Chondrocyte (in vitro differentiated cells): ENCODE measurements around the gene ABCG5. TPM values are rescaled to one million over a fixed set of nuclear protein-coding genes. Genes with fewer than 3 reads are reported as not detected.

ENCODE experiments used
- DNase-seq: peaks from one replicate; pipeline ENCODE4 v3.0.0; 2021; ENCODE audit warnings: mixed read lengths, low spot score
- H3K27ac Mint-ChIP-seq: one replicate; pipeline ENCODE4 v1.8.0; 2021; ENCODE audit warnings: mild to moderate bottlenecking, moderate library complexity, mixed read lengths; ENCODE audit not compliant: unreplicated experiment
- H3K27me3 Mint-ChIP-seq: 2 replicates; pipeline ENCODE4 v1.8.0; 2021; ENCODE audit warnings: low read depth, mixed read lengths
- H3K36me3 Mint-ChIP-seq: 2 replicates; pipeline ENCODE4 v1.8.0; 2021; ENCODE audit warnings: low read depth, mixed read lengths
- H3K4me1 Mint-ChIP-seq: 2 replicates; pipeline ENCODE4 v1.8.0; 2021; ENCODE audit warnings: low read depth, mild to moderate bottlenecking, mixed read lengths
- H3K4me3 Mint-ChIP-seq: one replicate; pipeline ENCODE4 v1.8.0; 2021; ENCODE audit warnings: mild to moderate bottlenecking, moderate library complexity, mixed read lengths; ENCODE audit not compliant: unreplicated experiment
- H3K9me3 Mint-ChIP-seq: 2 replicates; pipeline ENCODE4 v1.8.0; 2021; ENCODE audit warnings: low read depth, mixed read lengths
- total RNA-seq: library from RNA; stranded (reverse); gene quantifications from 3 replicates; pipeline ENCODE4 v1.2.1, GENCODE V29; 2021
- TF ChIP-seq, protein P1 (sequence below): fragments of 200-600 bp; sonication (generic); IDR thresholded peaks from 2 replicates; pipeline ENCODE4 v1.5.0; 2021; ENCODE audit warnings: antibody characterized with exemption, mild to moderate bottlenecking, moderate library complexity

ABCG5 gene
- total RNA-seq, 1 donor from 2014 or later: not detected

DNA sequence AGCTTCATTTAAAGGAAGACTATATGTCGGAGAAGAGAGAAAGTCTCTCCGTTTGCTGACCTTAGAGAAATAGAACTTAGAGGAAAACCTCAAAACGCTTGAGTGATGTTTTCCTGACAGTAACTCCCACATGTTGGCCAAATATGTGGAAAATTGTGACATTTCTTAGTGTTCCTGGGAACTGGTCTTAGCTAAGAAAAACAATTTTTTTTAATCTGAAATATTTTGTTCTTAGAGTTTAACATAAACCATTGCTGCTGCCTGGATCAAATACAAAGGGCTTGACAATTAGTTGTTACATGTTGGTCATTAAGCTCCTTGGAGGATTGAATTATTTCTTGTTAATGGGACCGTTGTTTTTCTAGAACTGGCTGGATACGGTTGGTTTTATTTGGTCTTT, 48.5 kb downstream of the ABCG5 start:
- H3K4me3 Mint-ChIP-seq: no peak overlapping the region
- peak overlapping the region; percentile 70 for H3K27ac Mint-ChIP-seq
- H3K27me3 Mint-ChIP-seq: no peaks in the 10 kb centered on the region
- TF ChIP-seq, protein P1, sequence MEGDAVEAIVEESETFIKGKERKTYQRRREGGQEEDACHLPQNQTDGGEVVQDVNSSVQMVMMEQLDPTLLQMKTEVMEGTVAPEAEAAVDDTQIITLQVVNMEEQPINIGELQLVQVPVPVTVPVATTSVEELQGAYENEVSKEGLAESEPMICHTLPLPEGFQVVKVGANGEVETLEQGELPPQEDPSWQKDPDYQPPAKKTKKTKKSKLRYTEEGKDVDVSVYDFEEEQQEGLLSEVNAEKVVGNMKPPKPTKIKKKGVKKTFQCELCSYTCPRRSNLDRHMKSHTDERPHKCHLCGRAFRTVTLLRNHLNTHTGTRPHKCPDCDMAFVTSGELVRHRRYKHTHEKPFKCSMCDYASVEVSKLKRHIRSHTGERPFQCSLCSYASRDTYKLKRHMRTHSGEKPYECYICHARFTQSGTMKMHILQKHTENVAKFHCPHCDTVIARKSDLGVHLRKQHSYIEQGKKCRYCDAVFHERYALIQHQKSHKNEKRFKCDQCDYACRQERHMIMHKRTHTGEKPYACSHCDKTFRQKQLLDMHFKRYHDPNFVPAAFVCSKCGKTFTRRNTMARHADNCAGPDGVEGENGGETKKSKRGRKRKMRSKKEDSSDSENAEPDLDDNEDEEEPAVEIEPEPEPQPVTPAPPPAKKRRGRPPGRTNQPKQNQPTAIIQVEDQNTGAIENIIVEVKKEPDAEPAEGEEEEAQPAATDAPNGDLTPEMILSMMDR: no peak
- peaks cover 37% of the 10 kb centered on the region for H3K4me1 Mint-ChIP-seq
- no peaks in the 10 kb centered on the region for H3K9me3 Mint-ChIP-seq
- H3K36me3 Mint-ChIP-seq: peaks cover 8% of the 10 kb centered on the region
- DNase-seq: no peak

DNA sequence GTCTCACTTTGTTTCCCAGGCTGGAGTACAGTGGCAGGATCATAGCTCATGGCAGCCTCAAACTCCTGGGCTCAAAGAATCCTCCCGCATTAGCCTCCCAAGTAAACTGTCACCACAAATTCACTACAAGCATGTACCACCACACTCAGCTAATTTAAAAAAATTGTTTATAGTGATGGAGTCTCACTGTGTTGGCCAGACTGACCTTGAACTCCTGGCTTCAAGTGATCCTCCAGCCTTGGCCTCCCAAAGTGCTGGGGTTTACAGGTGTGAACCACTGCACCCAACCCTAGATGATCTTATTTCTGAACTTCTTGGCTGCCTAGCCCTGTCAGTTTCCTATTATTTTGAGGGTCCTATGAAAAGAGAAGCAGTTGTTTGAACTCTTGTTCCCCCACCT, 50.0 kb downstream of the ABCG5 start:
- DNase-seq: no peak
- no peak overlapping the region for H3K4me3 Mint-ChIP-seq
- H3K36me3 Mint-ChIP-seq: peaks cover 5% of the 10 kb centered on the region
- H3K27ac Mint-ChIP-seq: no peak overlapping the region
- TF ChIP-seq, protein P1: no peak
- H3K9me3 Mint-ChIP-seq: no peaks in the 10 kb centered on the region
- peaks cover 37% of the 10 kb centered on the region for H3K4me1 Mint-ChIP-seq
- H3K27me3 Mint-ChIP-seq: no peaks in the 10 kb centered on the region

DNA sequence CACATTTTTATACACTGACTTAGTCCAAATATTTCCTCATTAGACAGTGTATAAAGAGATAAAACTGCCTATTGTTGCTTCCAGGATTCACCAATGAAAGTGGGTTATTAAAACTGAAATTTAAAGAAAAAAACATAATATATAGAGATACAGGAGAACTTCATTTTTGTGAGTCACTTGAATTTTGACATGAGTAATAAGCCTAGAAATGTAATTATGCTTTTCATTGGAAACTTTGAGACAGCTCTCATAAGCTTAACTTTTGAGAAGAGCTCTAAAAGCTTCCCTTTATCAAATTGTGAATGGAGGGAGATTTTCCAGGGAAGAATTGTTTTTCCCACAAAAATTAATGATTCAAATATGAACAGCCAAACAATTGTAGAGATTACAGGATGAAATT, 50.7 kb downstream of the ABCG5 start:
- Mint-ChIP-seq H3K9me3 (no peaks in the 10 kb centered on the region), H3K36me3 (peaks cover 3% of the 10 kb centered on the region), H3K27me3 (no peaks in the 10 kb centered on the region)

DNA sequence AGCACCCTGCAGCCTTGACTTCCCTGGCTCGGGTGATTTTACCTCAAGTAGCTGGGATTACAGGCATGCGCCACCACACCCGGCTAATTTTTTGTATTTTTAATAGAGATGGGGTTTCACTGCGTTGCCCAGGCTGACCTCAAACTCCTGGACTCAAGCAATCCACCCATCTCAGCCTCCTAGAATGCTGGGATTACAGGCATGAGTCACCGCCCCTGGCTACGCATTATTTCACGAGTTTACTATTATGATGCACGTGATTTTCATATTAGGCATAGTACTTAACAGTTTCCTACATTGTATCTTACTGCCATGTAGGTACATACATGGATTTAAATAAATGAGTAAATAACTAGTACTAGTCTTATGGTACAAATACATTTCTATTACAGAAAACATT, 60.4 kb downstream of the ABCG5 start:
- no peak for DNase-seq
- TF ChIP-seq, protein P1: no peak

More for the DNA sequence above, 50.7 kb downstream of the ABCG5 start:
- no peak overlapping the region for H3K27ac Mint-ChIP-seq
- H3K4me3 Mint-ChIP-seq: no peak overlapping the region
- H3K4me1 Mint-ChIP-seq: peaks cover 37% of the 10 kb centered on the region
- DNase-seq: no peak
- TF ChIP-seq, protein P1: no peak

DNA sequence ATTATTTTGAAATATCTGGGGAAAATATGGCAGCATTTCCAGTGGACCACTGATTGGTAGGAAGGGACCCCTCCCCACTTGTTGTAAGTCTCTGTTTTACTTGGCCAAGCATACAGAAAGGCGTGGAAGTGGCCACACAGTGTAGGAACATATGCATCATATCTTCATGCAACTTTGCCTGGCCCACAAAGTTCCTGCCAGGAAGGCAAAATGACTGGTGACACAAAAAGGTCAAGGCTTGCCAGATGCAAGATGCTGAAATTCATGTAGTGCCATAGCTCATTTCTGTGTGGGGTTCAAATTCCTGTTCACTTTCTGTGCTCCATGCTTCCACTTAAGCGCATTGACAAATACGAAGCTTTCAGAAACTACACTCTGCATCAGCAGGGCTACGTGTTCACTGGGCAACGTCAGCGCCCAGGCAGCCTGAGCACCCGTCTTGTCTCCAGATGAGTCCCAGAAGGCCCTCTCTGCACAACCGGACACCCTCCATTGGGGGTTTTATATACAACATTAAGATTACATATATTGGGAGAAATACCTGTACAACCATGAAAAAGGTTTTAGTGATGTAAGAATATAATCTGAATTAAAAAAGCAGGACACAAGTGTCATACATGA, 61.2 kb downstream of the ABCG5 start:
- TF ChIP-seq, protein P1: no peak
- peaks cover 10% of the 10 kb centered on the region for H3K4me1 Mint-ChIP-seq
- H3K27me3 Mint-ChIP-seq: no peaks in the 10 kb centered on the region
- H3K36me3 Mint-ChIP-seq: peaks cover 19% of the 10 kb centered on the region
- no peaks in the 10 kb centered on the region for H3K9me3 Mint-ChIP-seq
- H3K4me3 Mint-ChIP-seq: no peak overlapping the region
- DNase-seq: no peak
- no peak overlapping the region for H3K27ac Mint-ChIP-seq

More for the DNA sequence above, 60.4 kb downstream of the ABCG5 start:
- Mint-ChIP-seq H3K36me3 (peaks cover 19% of the 10 kb centered on the region), H3K4me3 (no peak overlapping the region), H3K9me3 (no peaks in the 10 kb centered on the region), H3K27me3 (no peaks in the 10 kb centered on the region), H3K27ac (no peak overlapping the region), H3K4me1 (peaks cover 10% of the 10 kb centered on the region)
